Neutrophil (primary cell): Measurements from ENCODE around the gene PCDHGA7.
"Not testable (repeated sequence)": the region's sequence is repeated elsewhere in the genome, so short reads cannot be mapped to it uniquely, and the experiment has no call there.

ENCODE experiments used
- H3K27ac ChIP-seq: fragments of 200-600 bp; sonication (generic); 2 replicates; pipeline ENCODE4 v1.5.1; 2016; ENCODE audit warnings: mild to moderate bottlenecking, moderate library complexity
- H3K27me3 ChIP-seq: fragments of 200-600 bp; sonication (generic); 2 replicates; pipeline ENCODE4 v1.6.0; 2016; ENCODE audit warnings: mild to moderate bottlenecking
- H3K36me3 ChIP-seq: fragments of 200-600 bp; sonication (generic); 2 replicates; pipeline ENCODE4 v1.5.1; 2017
- H3K4me1 ChIP-seq, 2 experiments: fragments of 200-600 bp in 1 of 2; sonication (generic) in 1 of 2; 1 replicate in 1 of 2; 2 replicates in 1 of 2; pipeline versions ENCODE4 v1.5.1 to v1.6.1; 2013 to 2016; ENCODE audit warnings: low read depth in 1 of 2, low read length in 1 of 2, mild to moderate bottlenecking in 1 of 2, moderate library complexity in 1 of 2; ENCODE audit not compliant: control insufficient read depth in 1 of 2, insufficient read depth in 1 of 2
- H3K4me3 ChIP-seq, 2 experiments: fragments of 200-600 bp in 1 of 2; sonication (generic) in 1 of 2; 1 replicate in 1 of 2; 2 replicates in 1 of 2; pipeline ENCODE4 v1.5.1; 2013 to 2016; ENCODE audit warnings: low read depth in 1 of 2, low read length in 1 of 2, mild to moderate bottlenecking in 1 of 2, moderate library complexity in 1 of 2
- H3K9me3 ChIP-seq: fragments of 200-600 bp; sonication (generic); 2 replicates; pipeline ENCODE4 v1.5.1; 2016
- TF ChIP-seq, protein P1 (sequence below): fragments of 200-600 bp; sonication (generic); IDR thresholded peaks from 2 replicates; pipeline ENCODE4 v1.5.1; 2016; ENCODE audit warnings: antibody characterized with exemption

The PCDHGA7 gene

DNA sequence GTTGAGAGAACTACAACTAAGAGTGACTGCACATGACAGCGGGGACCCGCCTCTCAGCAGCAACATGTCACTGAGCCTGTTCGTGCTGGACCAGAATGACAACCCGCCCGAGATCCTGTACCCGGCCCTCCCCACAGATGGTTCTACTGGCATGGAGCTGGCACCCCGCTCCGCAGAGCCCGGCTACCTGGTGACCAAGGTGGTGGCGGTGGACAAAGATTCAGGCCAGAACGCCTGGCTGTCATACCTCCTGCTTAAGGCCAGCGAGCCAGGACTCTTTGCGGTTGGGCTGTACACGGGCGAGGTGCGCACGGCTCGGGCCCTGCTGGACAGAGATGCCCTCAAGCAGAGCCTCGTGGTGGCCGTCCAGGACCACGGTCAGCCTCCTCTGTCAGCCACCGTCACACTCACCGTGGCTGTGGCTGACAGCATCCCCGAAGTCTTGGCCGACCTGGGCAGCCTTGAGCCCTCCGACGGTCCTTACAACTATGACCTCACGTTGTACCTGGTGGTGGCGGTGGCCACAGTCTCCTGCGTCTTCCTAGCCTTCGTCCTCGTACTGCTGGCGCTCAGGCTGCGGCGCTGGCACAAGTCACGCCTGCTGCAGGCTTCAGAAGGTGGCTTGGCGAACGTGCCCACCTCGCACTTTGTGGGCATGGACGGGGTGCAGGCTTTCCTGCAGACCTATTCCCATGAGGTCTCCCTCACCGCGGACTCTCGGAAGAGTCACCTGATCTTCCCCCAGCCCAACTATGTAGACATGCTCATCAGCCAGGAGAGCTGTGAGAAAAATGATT, 2.1 kb downstream of the PCDHGA7 start:
- Histone ChIP-seq H3K9me3 (peaks cover 18% of the 10 kb centered on the region), H3K4me3 (no peak overlapping the region), H3K4me1 (no peaks in the 10 kb centered on the region), H3K27ac (no peak overlapping the region), H3K27me3 (peaks cover 96% of the 10 kb centered on the region), H3K36me3 (no peaks in the 10 kb centered on the region)
- TF ChIP-seq, protein P1, sequence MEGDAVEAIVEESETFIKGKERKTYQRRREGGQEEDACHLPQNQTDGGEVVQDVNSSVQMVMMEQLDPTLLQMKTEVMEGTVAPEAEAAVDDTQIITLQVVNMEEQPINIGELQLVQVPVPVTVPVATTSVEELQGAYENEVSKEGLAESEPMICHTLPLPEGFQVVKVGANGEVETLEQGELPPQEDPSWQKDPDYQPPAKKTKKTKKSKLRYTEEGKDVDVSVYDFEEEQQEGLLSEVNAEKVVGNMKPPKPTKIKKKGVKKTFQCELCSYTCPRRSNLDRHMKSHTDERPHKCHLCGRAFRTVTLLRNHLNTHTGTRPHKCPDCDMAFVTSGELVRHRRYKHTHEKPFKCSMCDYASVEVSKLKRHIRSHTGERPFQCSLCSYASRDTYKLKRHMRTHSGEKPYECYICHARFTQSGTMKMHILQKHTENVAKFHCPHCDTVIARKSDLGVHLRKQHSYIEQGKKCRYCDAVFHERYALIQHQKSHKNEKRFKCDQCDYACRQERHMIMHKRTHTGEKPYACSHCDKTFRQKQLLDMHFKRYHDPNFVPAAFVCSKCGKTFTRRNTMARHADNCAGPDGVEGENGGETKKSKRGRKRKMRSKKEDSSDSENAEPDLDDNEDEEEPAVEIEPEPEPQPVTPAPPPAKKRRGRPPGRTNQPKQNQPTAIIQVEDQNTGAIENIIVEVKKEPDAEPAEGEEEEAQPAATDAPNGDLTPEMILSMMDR: no peak

DNA sequence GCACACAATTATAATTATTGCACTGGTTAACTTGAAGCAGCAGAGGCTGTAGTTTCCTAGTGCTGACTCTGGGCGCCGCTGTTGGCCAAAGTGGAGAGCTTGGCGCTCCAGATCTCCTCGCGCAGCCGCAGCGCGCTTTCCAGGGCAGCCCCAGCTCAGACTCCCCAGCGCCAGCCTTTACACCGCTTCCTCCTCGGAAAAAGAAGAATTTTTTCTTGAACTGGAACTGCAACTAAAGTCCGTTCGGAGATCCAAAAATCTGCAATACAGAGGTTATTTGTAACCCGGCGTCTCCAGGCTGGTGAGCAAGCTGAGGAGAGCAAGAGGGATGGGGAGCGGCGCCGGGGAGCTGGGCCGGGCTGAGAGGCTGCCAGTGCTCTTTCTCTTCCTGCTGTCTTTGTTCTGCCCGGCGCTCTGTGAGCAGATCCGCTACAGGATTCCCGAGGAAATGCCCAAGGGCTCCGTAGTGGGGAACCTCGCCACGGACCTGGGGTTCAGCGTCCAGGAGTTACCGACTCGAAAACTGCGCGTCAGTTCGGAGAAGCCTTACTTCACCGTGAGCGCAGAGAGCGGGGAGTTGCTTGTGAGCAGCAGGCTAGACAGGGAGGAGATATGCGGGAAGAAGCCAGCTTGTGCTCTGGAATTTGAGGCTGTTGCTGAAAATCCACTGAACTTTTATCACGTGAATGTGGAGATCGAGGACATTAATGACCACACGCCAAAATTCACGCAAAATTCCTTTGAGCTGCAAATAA, 5.2 kb downstream of the PCDHGA7 start, which contains the start of gene PCDHGB4:
Gene PCDHGB4 (plus strand): TSS at position 142 of the 755 bp plus-strand sequence. CDS start 187 bp downstream, at position 329.
- H3K4me1 ChIP-seq, H3K4me3 ChIP-seq, H3K36me3 ChIP-seq, H3K27ac ChIP-seq: not testable (repeated sequence)
- H3K27me3 ChIP-seq: peaks cover 98% of the 10 kb centered on the region
- H3K9me3 ChIP-seq: peaks cover 20% of the 10 kb centered on the region

- no peaks in the 10 kb centered on the region for H3K36me3 ChIP-seq
- TF ChIP-seq, protein P1: no peak
- no peaks in the 10 kb centered on the region for H3K4me1 ChIP-seq
- no peak overlapping the region for H3K4me3 ChIP-seq
- peaks cover 21% of the 10 kb centered on the region for H3K9me3 ChIP-seq
- H3K27ac ChIP-seq: no peak overlapping the region
- peaks cover 98% of the 10 kb centered on the region for H3K27me3 ChIP-seq
These were observed 6.1 kb downstream of the PCDHGA7 start for GRCh38 chr5:141388661-141389060.

- H3K36me3 ChIP-seq: no peaks in the 10 kb centered on the region
- no peak overlapping the region for H3K4me3 ChIP-seq
- TF ChIP-seq, protein P1: no peak
- no peaks in the 10 kb centered on the region for H3K4me1 ChIP-seq
- H3K27me3 ChIP-seq: peaks cover 98% of the 10 kb centered on the region
- peaks cover 26% of the 10 kb centered on the region for H3K9me3 ChIP-seq
- H3K27ac ChIP-seq: no peak overlapping the region
These were observed 6.9 kb downstream of the PCDHGA7 start for GRCh38 chr5:141389153-141390042.

- Histone ChIP-seq H3K36me3 (no peaks in the 10 kb centered on the region), H3K27ac (no peak within 1 kb of the TSS), H3K9me3 (peaks cover 26% of the 10 kb centered on the region), H3K4me3 (no peak within 1 kb of the TSS), H3K27me3 (peaks cover 98% of the 10 kb centered on the region), H3K4me1 (no peaks in the 10 kb centered on the region)
- TF ChIP-seq, protein P1: no peak
These were observed 10.1 kb downstream of the PCDHGA7 start, which contains the start of gene PCDHGA8 for GRCh38 chr5:141392429-141393198. PCDHGA8 (plus strand) TSS chr5:141392633; CDS start chr5:141392814, 181 bp downstream.
